Uterus (tissue), 2 donors: ENCODE data around the gene ESR2.

Experiments used
- CTCF ChIP-seq, 4 experiments: fragments of 200-600 bp in 2 of 4; fragments of 450-650 bp in 2 of 4; sonication (generic) in 2 of 4; IDR thresholded peaks; one replicate each; pipeline ENCODE4 v1.5.1; 2016 to 2019; ENCODE audit warnings: antibody characterized with exemption in 4 of 4, mild to moderate bottlenecking in 2 of 4, moderate library complexity in 1 of 4
- POLR2A ChIP-seq, 2 donors: fragments of 450-650 bp; IDR thresholded peaks; one replicate each; pipeline ENCODE4 v1.6.1; 2016; ENCODE audit warnings: antibody characterized with exemption in 2 of 2, mild to moderate bottlenecking in 1 of 2, moderate library complexity in 1 of 2

GRCh38 chr14:64244279-64244678 lies 49.9 kb downstream of the ESR2 start:
- TF ChIP-seq POLR2A (IDR thresholded peaks at IDR 0.05) (no peak), CTCF (IDR thresholded peaks at IDR 0.05) (no peak)
